Endothelial cell of umbilical vein (primary cell): ENCODE data around the gene SRBD1. TPM values are rescaled to one million over a fixed set of nuclear protein-coding genes. Genes with fewer than 3 reads are reported as not detected.

Source experiments
- BruUV-seq: library from RNA; stranded (reverse); fragments of 400-500 nt; replicated peaks from 2 replicates; lab custom pipeline; 2021; lab: Mats Ljungman, UMichigan
- CTCF ChIA-PET: fragments of 300-600, 350-600 bp; sonication (Branson Sonifier 250); formaldehyde crosslinking; loops from one replicate; lab custom pipeline; 2021; ENCODE audit warnings: antibody characterized with exemption, inconsistent platforms; lab: Charles Lee
- POLR2A ChIA-PET: fragments of 300-600, 350-600 bp; sonication (Branson Sonifier 250); formaldehyde crosslinking; loops from one replicate; lab custom pipeline; 2021; ENCODE audit warnings: antibody characterized with exemption, inconsistent platforms; lab: Charles Lee
- DNase-seq: peaks from one replicate; pipeline ENCODE4 v3.0.0-alpha.2; 2011; ENCODE audit warnings: low read depth, low spot score
- FAIRE-seq: peaks from 2 replicates; lab custom pipeline; 2011; peaks lifted over from hg19 to GRCh38; lab: Jason Lieb, UNC
- H2AFZ ChIP-seq: 2 replicates; pipeline ENCODE4 v1.6.0; 2012; ENCODE audit warnings: low read depth, low read length, control low read depth, inconsistent platforms
- H3K27ac ChIP-seq: 2 replicates; pipeline ENCODE4 v1.5.1; 2011; ENCODE audit warnings: low read depth, mild to moderate bottlenecking, control low read depth, low read length, moderate library complexity; ENCODE audit not compliant: insufficient read depth
- H3K27me3 ChIP-seq, 2 experiments: 2 replicates each; pipeline versions ENCODE4 v1.6.0 to v1.6.1; 2011; ENCODE audit warnings: low read length in 2 of 2, mixed read lengths in 1 of 2; ENCODE audit not compliant: control insufficient read depth in 2 of 2, insufficient read depth in 2 of 2
- H3K36me3 ChIP-seq, 2 experiments: 2 replicates in 1 of 2; 3 replicates in 1 of 2; pipeline ENCODE4 v1.5.1; 2011; ENCODE audit warnings: low read length in 2 of 2, mild to moderate bottlenecking in 1 of 2, moderate library complexity in 1 of 2; ENCODE audit not compliant: control insufficient read depth in 2 of 2, insufficient read depth in 2 of 2; ENCODE audit errors: extremely low read depth in 1 of 2
- H3K4me1 ChIP-seq: 3 replicates; pipeline ENCODE4 v1.5.1; 2011; ENCODE audit warnings: mild to moderate bottlenecking, low read length; ENCODE audit not compliant: control insufficient read depth, insufficient read depth; ENCODE audit errors: extremely low read depth
- H3K4me2 ChIP-seq: 2 replicates; pipeline ENCODE4 v1.6.1; 2011; ENCODE audit warnings: low read length, control low read depth, mixed read lengths; ENCODE audit not compliant: insufficient read depth
- H3K4me3 ChIP-seq, 3 experiments: fragments of 200-600 bp in 1 of 3; sonication (generic), shearing (Covaris generic) in 1 of 3; replicated peaks in 1 of 3; 2 replicates each; pipeline ENCODE4 v1.5.1; 2011 to 2016; ENCODE audit warnings: control low read depth in 3 of 3, low read length in 3 of 3, mild to moderate bottlenecking in 2 of 3, inconsistent platforms in 1 of 3, low read depth in 1 of 3, moderate library complexity in 1 of 3; ENCODE audit not compliant: insufficient read depth in 1 of 3
- H3K79me2 ChIP-seq: 2 replicates; pipeline ENCODE4 v1.6.0; 2012; ENCODE audit warnings: low read length, inconsistent platforms; ENCODE audit not compliant: control insufficient read depth, insufficient read depth
- H3K9ac ChIP-seq: replicated peaks from 2 replicates; pipeline ENCODE3; 2011; ENCODE audit warnings: low read length, control low read depth; ENCODE audit not compliant: insufficient read depth; ENCODE audit errors: extremely low read depth
- H3K9me1 ChIP-seq: replicated peaks from 3 replicates; pipeline ENCODE4 v1.6.0; 2011; ENCODE audit warnings: mild to moderate bottlenecking, low read length; ENCODE audit not compliant: control insufficient read depth, insufficient read depth; ENCODE audit errors: extremely low read depth
- H3K9me3 ChIP-seq: replicated peaks from 2 replicates; pipeline ENCODE4 v1.5.1; 2012; ENCODE audit warnings: low read length, inconsistent platforms; ENCODE audit not compliant: control insufficient read depth, insufficient read depth
- H4K20me1 ChIP-seq: replicated peaks from 2 replicates; pipeline ENCODE3; 2011; ENCODE audit warnings: mild to moderate bottlenecking, low read length; ENCODE audit not compliant: control insufficient read depth, insufficient read depth; ENCODE audit errors: extremely low read depth
- EZH2 ChIP-seq: IDR thresholded peaks from 2 replicates; pipeline ENCODE4 v1.6.1; 2012; ENCODE audit warnings: borderline replicate concordance, low read depth, mild to moderate bottlenecking, moderate library complexity, low read length, inconsistent platforms; ENCODE audit not compliant: severe bottlenecking
- FOS ChIP-seq: IDR thresholded peaks from 2 replicates; pipeline ENCODE4 v1.6.1; 2011; ENCODE audit warnings: mild to moderate bottlenecking, low read length, moderate library complexity, borderline replicate concordance; ENCODE audit not compliant: insufficient read depth
- GATA2 ChIP-seq: IDR thresholded peaks from 2 replicates; pipeline ENCODE4 v1.7.0; 2011; ENCODE audit warnings: low read depth, mild to moderate bottlenecking, moderate library complexity, mixed read lengths, low read length; ENCODE audit not compliant: insufficient read length, insufficient read depth
- JUN ChIP-seq: IDR thresholded peaks from 2 replicates; pipeline ENCODE4 v1.6.1; 2011; ENCODE audit warnings: borderline replicate concordance, low read depth; ENCODE audit not compliant: insufficient read length, insufficient read depth
- MYC ChIP-seq: IDR thresholded peaks from one replicate; pipeline ENCODE4 v1.6.1; 2011; ENCODE audit warnings: mild to moderate bottlenecking, low read depth, low read length
- POLR2A ChIP-seq: IDR thresholded peaks from 2 replicates; pipeline ENCODE4 v1.6.1; 2012; ENCODE audit warnings: low read depth, mild to moderate bottlenecking, control low read depth, low read length
- POLR2AphosphoS5 ChIP-seq: IDR thresholded peaks from 2 replicates; pipeline ENCODE4 v1.6.1; 2012; ENCODE audit warnings: low read depth, mild to moderate bottlenecking, control low read depth, low read length, moderate library complexity; ENCODE audit not compliant: insufficient read depth
- dilution Hi-C: fragments of 300-500 bp; cut with MboI; formaldehyde crosslinking; loops from one replicate; pipeline ENCODE4 v1.15.0; 2019; ENCODE audit warnings: low sequenced_read_pairs; ENCODE audit not compliant: extremely low pct_ligation_motif_present
- intact Hi-C: fragments of 100-400 bp; cut with micrococcal nuclease; formaldehyde crosslinking; loops from one replicate; pipeline ENCODE4 v1.10.0; 2022
- polyA plus RNA-seq, 4 experiments: library from polyadenylated mRNA; depleted of rRNA in 3 of 4; stranded (reverse) in 3 of 4; unstranded in 1 of 4; fragments of >200 nt; gene quantifications; 2 replicates each; pipeline versions ENCODE4 v1.2.1 to v1.2.3, GENCODE V29; 2011 to 2012; ENCODE audit warnings: missing spikeins in 1 of 4
- total RNA-seq: library from RNA; stranded (reverse); gene quantifications from 2 replicates; pipeline ENCODE4 v1.2.3, GENCODE V29; 2021
- TF ChIP-seq, protein P1 (sequence below), 2 donors: IDR thresholded peaks; 1 replicate in 1 of 2; 2 replicates in 1 of 2; pipeline ENCODE4 v1.5.1; 2011; ENCODE audit warnings: low read length in 2 of 2, mild to moderate bottlenecking in 2 of 2, moderate library complexity in 2 of 2, control low read depth in 1 of 2, inconsistent platforms in 1 of 2, low read depth in 1 of 2; ENCODE audit not compliant: insufficient read depth in 1 of 2; ENCODE audit errors: extremely low read depth in 1 of 2
- TF ChIP-seq, protein P2 (sequence below): IDR thresholded peaks from 2 replicates; pipeline ENCODE4 v1.6.1; 2011; ENCODE audit not compliant: insufficient read depth, insufficient read length

Gene SRBD1
- total and polyA plus RNA-seq, 2 donors (not counting 3 experiments of a cell fraction or from before 2014, with no cell fraction given): 3.7 to 12.5 TPM

GRCh38 chr2:45606796-45607195, 4.3 kb downstream of the SRBD1 start:
- Histone ChIP-seq H3K36me3 (peaks cover under 1% of the 10 kb centered on the region in 2 experiments), H3K4me1 (peaks cover 25% of the 10 kb centered on the region), H3K27me3 (no peaks in the 10 kb centered on the region), H4K20me1 (no peaks in the 10 kb centered on the region), H3K9me3 (no peaks in the 10 kb centered on the region), H3K9ac (no peak overlapping the region), H3K9me1 (no peaks in the 10 kb centered on the region), H3K27ac (peak overlapping the region; percentile 10), H3K4me2 (peak overlapping the region; percentile 13), H3K79me2 (peaks cover 22% of the 10 kb centered on the region), H3K4me3 (no peak overlapping the region), H2AFZ (no peak overlapping the region)
- intact Hi-C loops (no loop called here), dilution Hi-C loops (no loop called here)
- ChIA-PET POLR2A (no interaction called here), CTCF (interaction anchor here (0.6 to 3.1 kb wide), 8 partner anchors 11 to 625 kb away, joined by 3 to 35 read pairs (median 5); no protein-coding TSS in a partner anchor)
- DNase-seq (peak; percentile 29), FAIRE-seq (peak; percentile 80)
- TF ChIP-seq POLR2AphosphoS5: no peak
- TF ChIP-seq GATA2: no peak
- no peak for TF ChIP-seq POLR2A
- TF ChIP-seq FOS: no peak
- TF ChIP-seq EZH2: no peak
- no peak for TF ChIP-seq MYC
- TF ChIP-seq, protein P1, sequence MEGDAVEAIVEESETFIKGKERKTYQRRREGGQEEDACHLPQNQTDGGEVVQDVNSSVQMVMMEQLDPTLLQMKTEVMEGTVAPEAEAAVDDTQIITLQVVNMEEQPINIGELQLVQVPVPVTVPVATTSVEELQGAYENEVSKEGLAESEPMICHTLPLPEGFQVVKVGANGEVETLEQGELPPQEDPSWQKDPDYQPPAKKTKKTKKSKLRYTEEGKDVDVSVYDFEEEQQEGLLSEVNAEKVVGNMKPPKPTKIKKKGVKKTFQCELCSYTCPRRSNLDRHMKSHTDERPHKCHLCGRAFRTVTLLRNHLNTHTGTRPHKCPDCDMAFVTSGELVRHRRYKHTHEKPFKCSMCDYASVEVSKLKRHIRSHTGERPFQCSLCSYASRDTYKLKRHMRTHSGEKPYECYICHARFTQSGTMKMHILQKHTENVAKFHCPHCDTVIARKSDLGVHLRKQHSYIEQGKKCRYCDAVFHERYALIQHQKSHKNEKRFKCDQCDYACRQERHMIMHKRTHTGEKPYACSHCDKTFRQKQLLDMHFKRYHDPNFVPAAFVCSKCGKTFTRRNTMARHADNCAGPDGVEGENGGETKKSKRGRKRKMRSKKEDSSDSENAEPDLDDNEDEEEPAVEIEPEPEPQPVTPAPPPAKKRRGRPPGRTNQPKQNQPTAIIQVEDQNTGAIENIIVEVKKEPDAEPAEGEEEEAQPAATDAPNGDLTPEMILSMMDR (IDR thresholded peaks at IDR 0.05; ENCODE audit: extremely low read depth in 1 of 2, insufficient read depth in 1 of 2, low read depth in 1 of 2, low read length in 2 of 2): no peak
- TF ChIP-seq, protein P2, sequence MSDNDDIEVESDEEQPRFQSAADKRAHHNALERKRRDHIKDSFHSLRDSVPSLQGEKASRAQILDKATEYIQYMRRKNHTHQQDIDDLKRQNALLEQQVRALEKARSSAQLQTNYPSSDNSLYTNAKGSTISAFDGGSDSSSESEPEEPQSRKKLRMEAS: no peak
- TF ChIP-seq JUN: no peak
- no TSS peak for BruUV-seq
